ENCODE data around the gene RASGEF1C.

- no peak for TF ChIP-seq ZNF384 (IDR thresholded peaks at IDR 0.05)
- TF ChIP-seq SP1 (IDR thresholded peaks at IDR 0.05): no peak
Measured at GRCh38 chr5:180060192-180060591, 148.8 kb downstream of the RASGEF1C start.
